Fibroblast of mammary gland (primary cell): ENCODE data around the gene MAX.

Source experiments
- DNase-seq: peaks from one replicate; pipeline ENCODE4 v3.0.0-alpha.2; 2010; ENCODE audit warnings: low read depth
- H3K4me3 ChIP-seq: 2 replicates; pipeline ENCODE4 v1.5.1; 2011; ENCODE audit warnings: low read depth, mild to moderate bottlenecking, low read length, moderate library complexity; ENCODE audit not compliant: control insufficient read depth
- TF ChIP-seq, protein P1 (sequence below): conservative IDR thresholded peaks from 2 replicates; pipeline ENCODE4 v1.5.1; 2011; ENCODE audit warnings: low read depth, low read length, inconsistent platforms; ENCODE audit not compliant: control insufficient read depth, insufficient read depth

MAX gene

DNA sequence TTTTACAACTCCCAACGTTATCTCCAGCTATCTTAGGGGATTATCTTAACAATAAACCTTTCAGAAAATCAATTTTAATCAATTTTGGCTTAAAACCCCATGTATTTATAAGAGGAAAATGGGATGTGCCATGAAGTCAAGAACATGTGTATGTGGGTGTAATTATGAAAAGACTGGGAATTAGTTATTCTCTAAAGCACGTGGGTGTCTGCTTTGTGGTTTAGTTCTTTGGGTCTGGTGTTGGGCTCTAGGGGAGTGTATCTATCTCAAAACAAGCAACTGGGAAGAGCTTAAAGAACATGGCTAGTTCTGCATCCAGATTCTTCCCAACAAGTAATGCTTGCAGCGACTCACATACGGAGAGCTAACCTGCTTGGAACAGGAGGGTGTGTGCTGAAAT, 40.1 kb upstream of the MAX start:
- DNase-seq = no peak
- no peak overlapping the region for H3K4me3 ChIP-seq
- TF ChIP-seq, protein P1, sequence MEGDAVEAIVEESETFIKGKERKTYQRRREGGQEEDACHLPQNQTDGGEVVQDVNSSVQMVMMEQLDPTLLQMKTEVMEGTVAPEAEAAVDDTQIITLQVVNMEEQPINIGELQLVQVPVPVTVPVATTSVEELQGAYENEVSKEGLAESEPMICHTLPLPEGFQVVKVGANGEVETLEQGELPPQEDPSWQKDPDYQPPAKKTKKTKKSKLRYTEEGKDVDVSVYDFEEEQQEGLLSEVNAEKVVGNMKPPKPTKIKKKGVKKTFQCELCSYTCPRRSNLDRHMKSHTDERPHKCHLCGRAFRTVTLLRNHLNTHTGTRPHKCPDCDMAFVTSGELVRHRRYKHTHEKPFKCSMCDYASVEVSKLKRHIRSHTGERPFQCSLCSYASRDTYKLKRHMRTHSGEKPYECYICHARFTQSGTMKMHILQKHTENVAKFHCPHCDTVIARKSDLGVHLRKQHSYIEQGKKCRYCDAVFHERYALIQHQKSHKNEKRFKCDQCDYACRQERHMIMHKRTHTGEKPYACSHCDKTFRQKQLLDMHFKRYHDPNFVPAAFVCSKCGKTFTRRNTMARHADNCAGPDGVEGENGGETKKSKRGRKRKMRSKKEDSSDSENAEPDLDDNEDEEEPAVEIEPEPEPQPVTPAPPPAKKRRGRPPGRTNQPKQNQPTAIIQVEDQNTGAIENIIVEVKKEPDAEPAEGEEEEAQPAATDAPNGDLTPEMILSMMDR = no peak

DNA sequence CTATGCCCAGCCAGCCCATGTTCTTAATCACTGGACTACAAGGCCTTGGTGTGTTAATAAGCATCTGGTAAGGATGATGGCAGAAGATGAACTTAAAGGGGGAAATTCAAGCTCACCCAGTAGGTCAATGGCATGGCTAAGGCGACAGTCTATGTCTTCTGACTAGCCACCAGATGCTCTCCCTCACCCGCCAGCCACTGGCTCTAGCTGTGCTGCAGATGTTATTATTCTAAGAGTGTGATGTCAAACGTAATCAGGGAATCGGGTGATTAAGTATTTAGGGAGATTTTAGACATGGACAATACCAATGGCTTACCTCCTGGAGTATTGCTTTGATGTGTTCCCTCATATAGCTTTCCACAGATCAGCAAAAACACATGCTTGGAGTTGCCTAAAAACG, 39.2 kb upstream of the MAX start:
- DNase-seq = no peak
- TF ChIP-seq, protein P1 = no peak
- H3K4me3 ChIP-seq = no peak overlapping the region

DNA sequence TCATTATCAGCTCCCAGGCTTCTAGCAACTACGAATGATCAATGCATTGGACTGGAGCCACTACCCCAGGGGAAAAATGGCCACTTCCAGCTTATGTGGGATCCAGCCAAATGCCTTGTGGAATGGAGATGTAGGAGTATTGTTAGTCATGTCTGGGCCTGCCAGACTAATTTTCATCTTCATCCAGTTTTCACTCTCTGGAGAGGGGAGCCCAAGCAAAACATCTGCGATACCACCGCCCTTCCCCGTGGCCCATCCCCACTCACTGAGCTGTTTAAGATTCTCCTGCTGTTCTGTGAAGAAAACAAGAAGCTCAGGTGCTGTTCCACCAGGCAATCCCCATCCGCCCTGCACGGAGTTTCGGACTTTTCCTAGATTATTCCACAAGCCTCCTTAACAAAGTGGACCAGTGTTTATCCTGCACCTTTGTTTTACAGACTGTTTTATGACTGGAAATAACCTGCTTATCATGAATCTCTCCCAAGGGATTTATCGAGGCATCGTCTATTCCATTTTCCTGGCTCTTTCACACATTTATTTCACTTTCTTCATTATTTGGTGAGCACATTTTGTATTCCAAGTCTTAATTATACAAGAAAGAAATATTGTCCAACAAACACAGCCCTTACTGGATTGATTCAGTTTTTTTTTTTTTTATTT, 35.5 kb upstream of the MAX start:
- DNase-seq = peak; percentile 55
- TF ChIP-seq, protein P1 = no peak
- H3K4me3 ChIP-seq = no peak overlapping the region

DNA sequence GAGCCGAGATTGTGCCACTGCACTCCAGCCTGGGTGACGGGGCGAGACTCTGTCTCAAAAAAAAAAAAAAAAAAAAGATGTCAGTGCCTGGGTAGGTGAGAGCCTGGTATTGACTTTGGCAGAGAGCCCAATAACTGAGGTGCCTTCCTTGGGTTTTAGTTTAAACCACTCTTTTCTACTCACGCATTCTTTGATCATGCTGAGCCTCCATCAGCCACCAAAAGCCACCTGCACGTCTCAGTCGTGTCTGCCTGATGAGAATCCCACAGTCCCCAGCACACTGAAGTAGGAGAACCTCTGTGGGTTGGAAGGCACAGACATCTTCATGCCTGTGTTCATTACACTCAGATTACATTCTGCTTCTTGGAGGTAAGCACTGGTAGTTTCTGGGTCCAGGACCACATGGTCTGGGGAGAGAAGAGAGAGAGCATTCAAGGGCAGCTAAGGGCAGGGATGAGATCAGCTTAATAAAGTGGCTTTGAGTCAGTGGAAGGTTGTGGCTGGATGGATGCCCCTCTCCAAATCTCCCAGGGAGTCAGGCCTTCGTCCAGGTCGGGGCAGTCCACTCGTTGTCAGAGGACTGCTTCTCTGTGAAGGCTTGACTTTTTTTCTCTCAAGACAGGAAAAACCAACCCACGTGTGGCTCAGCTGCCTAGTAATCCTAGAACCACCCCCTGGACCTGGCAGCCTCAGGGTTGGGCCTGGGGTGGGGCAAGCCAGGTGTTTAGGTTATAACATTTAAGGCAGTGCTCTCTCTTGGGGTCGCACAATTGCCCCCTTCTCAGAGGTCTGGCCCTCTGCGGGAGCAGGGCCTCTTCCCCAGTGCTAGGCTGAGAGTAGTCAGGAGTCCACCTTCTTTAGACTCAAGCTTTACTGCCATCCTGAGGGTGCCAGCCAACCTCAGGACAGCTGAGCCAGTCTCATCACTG, 32.6 kb upstream of the MAX start:
- DNase-seq = peak; percentile 18
- TF ChIP-seq, protein P1 = no peak
- no peak overlapping the region for H3K4me3 ChIP-seq

DNA sequence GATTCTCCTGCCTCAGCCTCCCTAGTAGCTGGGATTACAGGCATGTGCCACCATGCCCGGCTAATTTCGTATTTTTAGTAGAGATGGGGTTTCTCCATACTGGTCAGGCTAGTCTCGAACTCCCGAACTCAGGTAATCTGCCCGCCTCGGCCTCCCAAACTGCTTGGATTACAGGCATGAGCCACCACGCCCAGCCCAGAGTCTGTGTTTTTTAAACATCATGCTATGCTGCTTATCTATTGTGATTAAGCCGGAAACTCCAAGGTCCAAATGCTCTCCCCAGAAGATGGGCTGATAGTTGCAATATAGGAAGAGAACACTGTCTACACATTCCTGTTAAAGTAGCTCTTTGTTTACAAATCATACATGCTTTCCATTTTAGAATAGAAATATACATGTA, 30.5 kb upstream of the MAX start:
- TF ChIP-seq, protein P1 = no peak
- no peak for DNase-seq
- H3K4me3 ChIP-seq = no peak overlapping the region

DNA sequence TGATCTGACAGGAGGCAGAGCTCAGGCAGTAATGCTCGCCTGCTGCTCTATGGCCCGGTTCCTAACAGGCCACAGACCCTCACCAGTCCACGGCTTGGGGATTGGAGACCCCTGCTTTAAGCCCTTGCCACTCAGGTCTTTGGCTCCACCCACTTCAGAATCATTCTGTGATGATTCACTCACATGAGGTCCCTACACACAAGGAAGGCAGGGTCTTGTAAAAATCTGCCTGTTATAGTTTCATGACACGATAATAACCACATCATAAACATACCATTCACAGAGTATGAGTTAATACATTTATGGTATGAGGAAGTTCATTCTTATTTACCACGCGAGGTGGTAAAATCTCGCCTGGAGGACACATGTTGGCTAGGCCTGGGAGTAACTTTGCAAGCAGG, 29.0 kb upstream of the MAX start:
- TF ChIP-seq, protein P1 = no peak
- peak; percentile 19 for DNase-seq
- H3K4me3 ChIP-seq = no peak overlapping the region

DNA sequence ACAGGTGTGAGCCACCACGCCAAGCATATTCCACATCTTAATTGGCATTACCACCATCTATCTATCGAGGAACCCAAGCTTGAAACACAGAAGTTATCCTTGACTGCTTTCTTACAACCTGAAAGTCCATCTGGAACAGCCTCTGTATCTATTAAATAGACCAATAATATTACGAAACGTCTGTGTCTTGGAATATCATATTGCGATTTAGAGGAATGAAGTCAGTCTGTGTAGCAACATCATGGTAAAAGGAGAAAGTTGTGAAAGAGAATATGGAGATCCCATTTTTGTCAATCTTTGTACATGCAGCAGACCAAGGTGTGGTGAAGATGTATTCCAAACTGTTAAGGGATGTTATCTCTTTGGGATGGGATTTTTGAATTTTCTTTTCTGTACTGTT, 25.8 kb upstream of the MAX start:
- no peak overlapping the region for H3K4me3 ChIP-seq
- TF ChIP-seq, protein P1 = no peak
- peak; percentile 26 for DNase-seq
